Fibroblast of pulmonary artery (primary cell): Measurements from ENCODE around the gene PPFIA2.

Source experiments
- DNase-seq: peaks from one replicate; pipeline ENCODE4 v3.0.0-alpha.2; 2010; ENCODE audit warnings: low read depth
- H3K4me3 ChIP-seq: replicated peaks from 2 replicates; pipeline ENCODE4 v1.5.1; 2011; ENCODE audit warnings: low read depth, mild to moderate bottlenecking, control low read depth, low read length, moderate library complexity
- TF ChIP-seq, protein P1 (sequence below): IDR thresholded peaks from 2 replicates; pipeline ENCODE4 v1.5.1; 2011; ENCODE audit warnings: mild to moderate bottlenecking, control low read depth, low read length, inconsistent platforms; ENCODE audit errors: missing control alignments

Gene PPFIA2

DNA sequence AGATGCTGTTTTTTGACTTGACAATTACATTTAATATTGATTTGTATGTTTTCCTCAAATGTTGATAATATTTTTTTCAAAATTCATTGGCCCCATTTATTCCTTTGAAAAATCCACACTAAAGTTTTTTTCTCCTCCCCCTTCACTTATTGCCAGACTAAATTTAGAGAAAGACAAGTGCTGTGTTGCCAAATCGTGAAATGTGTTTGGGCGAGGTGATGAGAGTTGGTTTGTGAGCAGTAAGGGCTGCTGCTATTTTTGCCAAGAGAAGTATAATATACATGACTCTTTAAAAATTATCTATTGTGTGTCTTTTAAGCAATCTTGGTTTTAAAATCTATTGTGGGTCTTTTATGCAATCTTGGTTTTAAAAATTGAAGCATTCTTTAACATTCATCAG, 188.9 kb downstream of the PPFIA2 start:
- no peak for DNase-seq
- TF ChIP-seq, protein P1, sequence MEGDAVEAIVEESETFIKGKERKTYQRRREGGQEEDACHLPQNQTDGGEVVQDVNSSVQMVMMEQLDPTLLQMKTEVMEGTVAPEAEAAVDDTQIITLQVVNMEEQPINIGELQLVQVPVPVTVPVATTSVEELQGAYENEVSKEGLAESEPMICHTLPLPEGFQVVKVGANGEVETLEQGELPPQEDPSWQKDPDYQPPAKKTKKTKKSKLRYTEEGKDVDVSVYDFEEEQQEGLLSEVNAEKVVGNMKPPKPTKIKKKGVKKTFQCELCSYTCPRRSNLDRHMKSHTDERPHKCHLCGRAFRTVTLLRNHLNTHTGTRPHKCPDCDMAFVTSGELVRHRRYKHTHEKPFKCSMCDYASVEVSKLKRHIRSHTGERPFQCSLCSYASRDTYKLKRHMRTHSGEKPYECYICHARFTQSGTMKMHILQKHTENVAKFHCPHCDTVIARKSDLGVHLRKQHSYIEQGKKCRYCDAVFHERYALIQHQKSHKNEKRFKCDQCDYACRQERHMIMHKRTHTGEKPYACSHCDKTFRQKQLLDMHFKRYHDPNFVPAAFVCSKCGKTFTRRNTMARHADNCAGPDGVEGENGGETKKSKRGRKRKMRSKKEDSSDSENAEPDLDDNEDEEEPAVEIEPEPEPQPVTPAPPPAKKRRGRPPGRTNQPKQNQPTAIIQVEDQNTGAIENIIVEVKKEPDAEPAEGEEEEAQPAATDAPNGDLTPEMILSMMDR: no peak
- H3K4me3 ChIP-seq: no peak overlapping the region

DNA sequence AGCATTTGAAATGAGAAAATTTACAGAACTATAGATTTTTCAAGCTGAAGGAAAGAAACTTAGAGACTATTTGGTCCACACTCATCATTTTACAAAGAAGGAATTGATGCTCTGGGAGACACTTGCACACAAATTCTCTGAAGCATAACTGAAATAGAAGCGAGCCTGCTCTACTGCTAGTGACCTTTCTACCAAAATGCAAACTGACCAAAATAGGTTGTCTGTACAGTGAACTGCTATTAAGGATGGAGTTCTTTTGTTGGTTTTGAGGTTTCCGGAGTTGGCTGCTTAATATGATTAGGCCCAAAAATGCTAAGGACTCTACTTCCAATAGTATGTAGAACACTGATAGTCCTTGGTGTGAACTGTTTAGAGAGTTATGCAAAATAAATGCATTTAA, 194.9 kb downstream of the PPFIA2 start:
- no peak overlapping the region for H3K4me3 ChIP-seq
- TF ChIP-seq, protein P1: no peak
- no peak for DNase-seq

DNA sequence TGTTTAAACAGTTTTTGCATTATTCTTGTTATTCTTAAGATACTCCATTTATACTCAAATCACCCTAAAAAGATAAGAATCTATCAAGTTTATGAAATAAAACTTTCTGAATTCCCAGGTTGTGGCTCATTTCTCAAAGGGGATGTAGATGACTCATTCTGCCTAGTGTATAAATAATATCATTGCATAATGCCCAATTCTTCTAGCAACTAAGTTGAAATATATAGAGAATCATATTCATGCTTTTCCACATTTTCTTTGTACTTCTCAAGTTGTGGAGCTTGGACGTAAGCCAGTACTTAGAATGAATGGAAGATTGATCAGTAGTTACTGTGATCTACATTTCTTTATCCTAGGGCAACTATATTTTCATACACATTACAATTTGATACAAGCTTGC, 201.1 kb downstream of the PPFIA2 start:
- TF ChIP-seq, protein P1: no peak
- peak; percentile 57 for DNase-seq
- no peak overlapping the region for H3K4me3 ChIP-seq

DNA sequence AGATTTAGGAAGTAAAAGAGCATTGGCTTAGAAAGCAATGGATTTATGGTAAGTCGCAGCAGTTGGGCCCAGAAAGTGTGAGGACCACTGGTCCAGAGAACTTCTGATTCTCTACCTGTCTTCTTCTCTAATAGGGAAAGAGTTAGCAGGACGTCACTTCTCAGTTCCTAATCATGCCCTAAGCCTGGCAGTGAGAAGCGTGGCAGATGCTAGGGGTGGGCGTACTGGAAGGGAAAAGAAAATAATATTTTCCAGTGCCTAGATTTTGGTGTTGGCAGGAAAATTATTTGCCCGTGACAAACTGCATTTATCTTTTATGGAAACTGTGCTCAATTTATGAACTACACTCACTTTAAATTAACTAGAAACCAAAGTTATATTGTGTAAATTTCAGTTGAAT, 212.3 kb downstream of the PPFIA2 start:
- TF ChIP-seq, protein P1: no peak
- no peak for DNase-seq
- H3K4me3 ChIP-seq: no peak overlapping the region

DNA sequence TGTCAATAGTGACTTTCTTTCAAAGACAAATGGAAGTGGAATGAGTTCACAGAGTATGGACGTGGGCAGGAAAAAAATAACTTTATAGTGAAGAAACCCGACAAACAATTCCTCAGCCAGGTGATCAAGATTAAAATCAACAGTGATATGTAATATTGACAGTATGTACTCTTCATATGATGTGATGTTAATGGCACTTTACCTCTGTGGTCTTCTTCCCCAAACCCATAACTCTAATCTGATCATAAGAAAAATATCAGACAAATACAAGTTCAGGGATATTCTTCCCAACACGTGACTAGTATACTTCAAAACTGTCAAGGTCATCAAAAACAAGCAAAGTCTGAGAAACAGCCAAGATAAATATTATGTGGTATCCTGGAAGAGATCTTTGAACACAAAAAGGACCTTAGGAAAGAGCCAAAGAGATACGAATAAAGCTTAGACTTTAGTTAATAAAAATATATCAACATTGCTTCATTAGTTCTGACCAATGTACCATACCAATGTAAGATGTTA, 215.5 kb downstream of the PPFIA2 start:
- no peak overlapping the region for H3K4me3 ChIP-seq
- no peak for DNase-seq
- TF ChIP-seq, protein P1: no peak

DNA sequence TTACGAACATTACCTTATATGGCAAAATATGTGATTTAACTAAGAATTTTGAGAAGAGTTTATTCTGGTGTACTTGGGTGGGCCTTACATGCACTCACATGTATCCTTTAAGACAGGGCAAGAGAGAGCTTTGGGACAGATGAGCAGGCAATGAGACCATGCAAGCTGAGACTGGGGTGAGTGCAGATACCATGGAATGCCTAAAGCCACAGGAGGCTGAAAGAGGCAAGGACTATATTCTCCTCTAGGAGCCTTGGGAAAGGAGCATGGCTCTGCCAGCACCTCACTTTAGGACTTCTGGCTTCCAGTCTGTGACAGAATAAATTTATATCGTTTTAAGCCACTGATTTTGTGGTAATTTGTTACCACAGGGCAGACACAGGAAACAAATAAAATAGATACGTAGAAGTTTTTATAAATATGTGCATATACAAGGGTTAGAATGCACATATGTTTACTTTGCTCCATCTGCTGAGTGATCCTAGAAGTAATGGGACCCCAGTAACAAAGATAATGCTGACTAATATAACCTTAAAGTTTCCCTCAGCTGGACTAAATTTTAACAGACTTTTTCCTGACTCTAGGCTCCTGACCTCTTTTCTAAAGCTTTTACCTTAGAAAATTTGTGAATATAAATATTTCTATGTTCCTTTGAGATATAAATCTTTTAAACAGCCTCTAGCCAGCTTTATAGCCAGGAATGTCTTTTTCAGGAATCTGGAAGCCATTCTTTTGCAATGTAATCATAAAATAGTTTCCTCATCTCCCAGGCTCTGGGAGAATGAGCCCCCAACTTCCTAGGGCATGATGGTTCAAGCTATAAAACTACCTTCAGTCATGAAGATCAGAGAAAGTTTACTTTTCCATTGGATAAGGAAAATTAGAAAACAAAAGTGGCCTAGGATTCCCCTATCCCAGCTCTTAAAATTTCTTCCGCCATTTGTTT, 216.8 kb downstream of the PPFIA2 start:
- H3K4me3 ChIP-seq: no peak overlapping the region
- no peak for DNase-seq
- TF ChIP-seq, protein P1: no peak
